MM.1S (cell line): Measurements from ENCODE around the gene FIG4.

Experiments used
- EZH2 ChIP-seq: fragments of 300-600 bp; sonication (generic); optimal IDR thresholded peaks from 2 replicates; pipeline ENCODE3; 2017; ENCODE audit warnings: low read depth, mild to moderate bottlenecking, antibody characterized with exemption, low read length, mixed read lengths
- EZH2phosphoT487 ChIP-seq: fragments of 300-600 bp; sonication (generic); IDR thresholded peaks from 2 replicates; pipeline ENCODE4 v1.6.1; 2018; ENCODE audit warnings: antibody characterized with exemption, low read length
- TF ChIP-seq, protein P1 (sequence below): fragments of 300-600 bp; sonication (generic); IDR thresholded peaks from 2 replicates; pipeline ENCODE4 v1.5.1; 2016; ENCODE audit warnings: antibody characterized with exemption, low read length, mixed read lengths

DNA sequence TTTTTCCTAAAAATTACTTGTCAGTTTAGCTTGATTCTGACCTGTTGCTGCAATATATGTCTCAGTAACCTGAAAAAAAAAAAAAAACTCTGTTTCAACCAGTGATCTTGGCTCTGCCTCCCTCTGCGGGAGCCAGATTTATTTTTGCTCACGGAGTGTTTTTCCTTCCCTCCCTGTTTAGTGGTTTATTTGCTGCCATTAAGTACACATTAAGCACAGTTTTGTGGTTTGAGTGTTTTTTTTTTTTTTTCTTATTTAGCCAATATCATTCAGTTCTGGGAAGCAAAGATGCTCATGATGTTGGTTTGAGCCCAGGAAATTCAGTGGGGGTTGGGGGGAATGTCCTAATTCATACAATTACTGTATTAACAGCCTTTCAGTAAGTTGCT is 176.9 kb downstream of the FIG4 start:
- TF ChIP-seq EZH2 (no peak), EZH2phosphoT487 (no peak)
- TF ChIP-seq, protein P1, sequence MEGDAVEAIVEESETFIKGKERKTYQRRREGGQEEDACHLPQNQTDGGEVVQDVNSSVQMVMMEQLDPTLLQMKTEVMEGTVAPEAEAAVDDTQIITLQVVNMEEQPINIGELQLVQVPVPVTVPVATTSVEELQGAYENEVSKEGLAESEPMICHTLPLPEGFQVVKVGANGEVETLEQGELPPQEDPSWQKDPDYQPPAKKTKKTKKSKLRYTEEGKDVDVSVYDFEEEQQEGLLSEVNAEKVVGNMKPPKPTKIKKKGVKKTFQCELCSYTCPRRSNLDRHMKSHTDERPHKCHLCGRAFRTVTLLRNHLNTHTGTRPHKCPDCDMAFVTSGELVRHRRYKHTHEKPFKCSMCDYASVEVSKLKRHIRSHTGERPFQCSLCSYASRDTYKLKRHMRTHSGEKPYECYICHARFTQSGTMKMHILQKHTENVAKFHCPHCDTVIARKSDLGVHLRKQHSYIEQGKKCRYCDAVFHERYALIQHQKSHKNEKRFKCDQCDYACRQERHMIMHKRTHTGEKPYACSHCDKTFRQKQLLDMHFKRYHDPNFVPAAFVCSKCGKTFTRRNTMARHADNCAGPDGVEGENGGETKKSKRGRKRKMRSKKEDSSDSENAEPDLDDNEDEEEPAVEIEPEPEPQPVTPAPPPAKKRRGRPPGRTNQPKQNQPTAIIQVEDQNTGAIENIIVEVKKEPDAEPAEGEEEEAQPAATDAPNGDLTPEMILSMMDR, result no peak
